K562 (cell line): ENCODE measurements around the gene UFC1. TPM values are rescaled to one million over a fixed set of nuclear protein-coding genes. Genes with fewer than 3 reads are reported as not detected.

ENCODE experiments used
- CHD4 ChIP-seq: fragments of 200-600 bp; sonication (generic); IDR thresholded peaks from 3 replicates; pipeline ENCODE4 v1.6.1; 2012; ENCODE audit warnings: low read depth, mild to moderate bottlenecking, mixed read lengths, low read length, inconsistent platforms; ENCODE audit not compliant: insufficient read depth, insufficient replicate concordance, poor library complexity, severe bottlenecking
- DACH1 ChIP-seq: fragments of 450-650 bp; IDR thresholded peaks from 2 replicates; pipeline ENCODE4 v1.6.1; 2018; ENCODE audit not compliant: partially characterized antibody
- E2F3 ChIP-seq: fragments of 250-450 bp; sonication (Bioruptor Pico); IDR thresholded peaks from 2 replicates; pipeline ENCODE4 v1.4.0; 2020; ENCODE audit warnings: mild to moderate bottlenecking
- ELF2 ChIP-seq: fragments of 250-450 bp; sonication (Bioruptor Pico); IDR thresholded peaks from 2 replicates; pipeline ENCODE4 v1.5.0; 2021; ENCODE audit warnings: mild to moderate bottlenecking
- FOS ChIP-seq: IDR thresholded peaks from 3 replicates; pipeline ENCODE4 v1.6.1; 2011; ENCODE audit not compliant: insufficient read length; ENCODE audit errors: extremely low read depth
- GABPB1 ChIP-seq: sonication (generic); formaldehyde crosslinking; IDR thresholded peaks from 2 replicates; pipeline ENCODE4 v1.8.0; 2022; ENCODE audit warnings: mild to moderate bottlenecking, missing genetic modification reagents
- MYC ChIP-seq, 2 experiments: fragments of 250-450 bp in 1 of 2; sonication (Bioruptor Pico) in 1 of 2; IDR thresholded peaks; 2 replicates each; pipeline versions ENCODE4 v1.5.1 to v1.6.1; 2012 to 2021; ENCODE audit warnings: low read depth in 2 of 2, borderline replicate concordance in 1 of 2, improper control_type of control experiment in 1 of 2, low read length in 1 of 2, mild to moderate bottlenecking in 1 of 2, moderate library complexity in 1 of 2
- NR2C1 ChIP-seq, 2 experiments: fragments of 450-650 bp; IDR thresholded peaks; 2 replicates each; pipeline ENCODE4 v1.6.1; 2017; ENCODE audit warnings: mild to moderate bottlenecking in 2 of 2, antibody characterized with exemption in 1 of 2, inconsistent platforms in 1 of 2, missing compliant biosample characterization in 1 of 2, missing genetic modification characterization in 1 of 2
- PHF8 ChIP-seq: fragments of 200-600 bp; sonication (generic); IDR thresholded peaks from 2 replicates; pipeline ENCODE4 v1.6.1; 2012; ENCODE audit warnings: mixed run types, mild to moderate bottlenecking, inconsistent platforms, low read length, moderate library complexity, borderline replicate concordance
- SMAD2 ChIP-seq: fragments of 150-350 bp; IDR thresholded peaks from 2 replicates; pipeline ENCODE4 v1.6.1; 2014; ENCODE audit warnings: low read depth, mild to moderate bottlenecking, low read length
- SNAPC5 ChIP-seq: fragments of 250-450 bp; sonication (Bioruptor Pico); IDR thresholded peaks from 2 replicates; pipeline ENCODE4 v1.8.0; 2021; ENCODE audit warnings: moderate library complexity, mild to moderate bottlenecking, inconsistent platforms
- ZBTB5 ChIP-seq: fragments of 450-650 bp; IDR thresholded peaks from 2 replicates; pipeline ENCODE4 v1.6.1; 2017; ENCODE audit warnings: antibody characterized with exemption
- ZFP1 ChIP-seq: fragments of 450-650 bp; formaldehyde crosslinking; IDR thresholded peaks from 2 replicates; pipeline ENCODE4 v1.4.0; 2020; ENCODE audit warnings: mild to moderate bottlenecking, mixed read lengths
- ZNF140 ChIP-seq: fragments of 250-450 bp; sonication (Bioruptor Pico); IDR thresholded peaks from 2 replicates; pipeline ENCODE4 v1.8.0; 2021; ENCODE audit warnings: moderate library complexity, mild to moderate bottlenecking, inconsistent platforms
- ZNF174 ChIP-seq: fragments of 250-450 bp; sonication (Bioruptor Pico); IDR thresholded peaks from 2 replicates; pipeline ENCODE4 v1.4.0; 2020; ENCODE audit warnings: mild to moderate bottlenecking
- polyA plus RNA-seq, 8 experiments: library from polyadenylated mRNA; depleted of rRNA in 4 of 8; stranded (reverse) in 5 of 8; unstranded in 3 of 8; fragments of >200 nt; fragmentation: Nextera tagmentation in 2 of 8; fragmentation: Illumina TruSeq in 1 of 8; extraction: Ambion mirVana in 2 of 8; extraction: Trizol in 1 of 8; gene quantifications; 2 replicates each; pipeline versions ENCODE4 v1.2.1 to v1.2.3, GENCODE V29; 2011 to 2014; ENCODE audit warnings: inconsistent platforms in 1 of 8, missing spikeins in 1 of 8
- total RNA-seq, 7 experiments: library from RNA; depleted of rRNA in 6 of 7; stranded (reverse); fragments of >200 nt in 6 of 7; fragmentation: Illumina TruSeq in 2 of 7; extraction: Trizol in 2 of 7; gene quantifications; 2 replicates each; pipeline versions ENCODE4 v1.2.1 to v1.2.3, GENCODE V29; 2011 to 2021; ENCODE audit warnings: low replicate concordance in 1 of 7
- TF ChIP-seq, protein P1 (sequence below): fragments of 250-450 bp; sonication (Bioruptor Pico); IDR thresholded peaks from 2 replicates; pipeline ENCODE4 v1.9.0; 2021; ENCODE audit warnings: mild to moderate bottlenecking
- TF ChIP-seq, protein P2 (sequence below): fragments of 250-450 bp; sonication (Bioruptor Pico); IDR thresholded peaks from 2 replicates; pipeline ENCODE4 v1.4.0; 2020
- TF ChIP-seq, protein P3 (sequence below): IDR thresholded peaks from 2 replicates; pipeline ENCODE4 v1.6.1; 2011; ENCODE audit warnings: borderline replicate concordance, low read depth, mild to moderate bottlenecking, moderate library complexity, low read length; ENCODE audit not compliant: insufficient read depth, poor library complexity, severe bottlenecking

The UFC1 gene
- total and polyA plus RNA-seq, 9 of the 15 experiments (the other 6 are each of a cell fraction or from before 2014, with no cell fraction given): 92.8 to 220 (median 161) TPM

- peak; percentile 69; the same call in 1 of the 2 replicates for TF ChIP-seq MYC (IDR thresholded peaks at IDR 0.05; ENCODE audit: low read depth, low read length)
- no peak for TF ChIP-seq MYC (CRISPR knock-in tag; IDR thresholded peaks at IDR 0.05; ENCODE audit: borderline replicate concordance, low read depth)
- peak; percentile 69; the same call in 1 of the 2 replicates for TF ChIP-seq ZNF174 (CRISPR knock-in tag)
- TF ChIP-seq GABPB1 (CRISPR knock-in tag): peak; percentile 95
- TF ChIP-seq PHF8: peak; percentile 93
- no peak for TF ChIP-seq DACH1
- TF ChIP-seq ELF2 (CRISPR knock-in tag): peak; percentile 98
- no peak for TF ChIP-seq SNAPC5 (CRISPR knock-in tag)
- no peak for TF ChIP-seq ZNF140
- TF ChIP-seq FOS: no peak
- TF ChIP-seq, protein P1, sequence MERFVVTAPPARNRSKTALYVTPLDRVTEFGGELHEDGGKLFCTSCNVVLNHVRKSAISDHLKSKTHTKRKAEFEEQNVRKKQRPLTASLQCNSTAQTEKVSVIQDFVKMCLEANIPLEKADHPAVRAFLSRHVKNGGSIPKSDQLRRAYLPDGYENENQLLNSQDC (CRISPR knock-in tag): no peak
- TF ChIP-seq E2F3 (CRISPR knock-in tag): peak; percentile 70; the same call in 1 of the 2 replicates
- no peak for TF ChIP-seq SMAD2
- no peak for TF ChIP-seq ZFP1
- TF ChIP-seq, protein P2, sequence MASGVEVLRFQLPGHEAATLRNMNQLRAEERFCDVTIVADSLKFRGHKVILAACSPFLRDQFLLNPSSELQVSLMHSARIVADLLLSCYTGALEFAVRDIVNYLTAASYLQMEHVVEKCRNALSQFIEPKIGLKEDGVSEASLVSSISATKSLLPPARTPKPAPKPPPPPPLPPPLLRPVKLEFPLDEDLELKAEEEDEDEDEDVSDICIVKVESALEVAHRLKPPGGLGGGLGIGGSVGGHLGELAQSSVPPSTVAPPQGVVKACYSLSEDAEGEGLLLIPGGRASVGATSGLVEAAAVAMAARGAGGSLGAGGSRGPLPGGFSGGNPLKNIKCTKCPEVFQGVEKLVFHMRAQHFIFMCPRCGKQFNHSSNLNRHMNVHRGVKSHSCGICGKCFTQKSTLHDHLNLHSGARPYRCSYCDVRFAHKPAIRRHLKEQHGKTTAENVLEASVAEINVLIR (CRISPR knock-in tag): peak; percentile 20
- TF ChIP-seq NR2C1 (IDR thresholded peaks at IDR 0.05): peak; percentile 97
- TF ChIP-seq NR2C1 (tag; IDR thresholded peaks at IDR 0.05): peak; percentile 99
- TF ChIP-seq ZBTB5: no peak
- TF ChIP-seq CHD4: no peak
- TF ChIP-seq, protein P3, sequence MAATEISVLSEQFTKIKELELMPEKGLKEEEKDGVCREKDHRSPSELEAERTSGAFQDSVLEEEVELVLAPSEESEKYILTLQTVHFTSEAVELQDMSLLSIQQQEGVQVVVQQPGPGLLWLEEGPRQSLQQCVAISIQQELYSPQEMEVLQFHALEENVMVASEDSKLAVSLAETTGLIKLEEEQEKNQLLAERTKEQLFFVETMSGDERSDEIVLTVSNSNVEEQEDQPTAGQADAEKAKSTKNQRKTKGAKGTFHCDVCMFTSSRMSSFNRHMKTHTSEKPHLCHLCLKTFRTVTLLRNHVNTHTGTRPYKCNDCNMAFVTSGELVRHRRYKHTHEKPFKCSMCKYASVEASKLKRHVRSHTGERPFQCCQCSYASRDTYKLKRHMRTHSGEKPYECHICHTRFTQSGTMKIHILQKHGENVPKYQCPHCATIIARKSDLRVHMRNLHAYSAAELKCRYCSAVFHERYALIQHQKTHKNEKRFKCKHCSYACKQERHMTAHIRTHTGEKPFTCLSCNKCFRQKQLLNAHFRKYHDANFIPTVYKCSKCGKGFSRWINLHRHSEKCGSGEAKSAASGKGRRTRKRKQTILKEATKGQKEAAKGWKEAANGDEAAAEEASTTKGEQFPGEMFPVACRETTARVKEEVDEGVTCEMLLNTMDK: peak; percentile 87
Observed at GRCh38 chr1:161201836-161202712, 48.3 kb downstream of the UFC1 start, which contains the start of gene NDUFS2 (continued).
